Measurements from ENCODE around the gene CD81. TPM values are rescaled to one million over a fixed set of nuclear protein-coding genes. Genes with fewer than 3 reads are reported as not detected.

Gene CD81
- total and polyA plus RNA-seq, 2 experiments from 2014 or later, result 88.6 to 290 TPM

DNA sequence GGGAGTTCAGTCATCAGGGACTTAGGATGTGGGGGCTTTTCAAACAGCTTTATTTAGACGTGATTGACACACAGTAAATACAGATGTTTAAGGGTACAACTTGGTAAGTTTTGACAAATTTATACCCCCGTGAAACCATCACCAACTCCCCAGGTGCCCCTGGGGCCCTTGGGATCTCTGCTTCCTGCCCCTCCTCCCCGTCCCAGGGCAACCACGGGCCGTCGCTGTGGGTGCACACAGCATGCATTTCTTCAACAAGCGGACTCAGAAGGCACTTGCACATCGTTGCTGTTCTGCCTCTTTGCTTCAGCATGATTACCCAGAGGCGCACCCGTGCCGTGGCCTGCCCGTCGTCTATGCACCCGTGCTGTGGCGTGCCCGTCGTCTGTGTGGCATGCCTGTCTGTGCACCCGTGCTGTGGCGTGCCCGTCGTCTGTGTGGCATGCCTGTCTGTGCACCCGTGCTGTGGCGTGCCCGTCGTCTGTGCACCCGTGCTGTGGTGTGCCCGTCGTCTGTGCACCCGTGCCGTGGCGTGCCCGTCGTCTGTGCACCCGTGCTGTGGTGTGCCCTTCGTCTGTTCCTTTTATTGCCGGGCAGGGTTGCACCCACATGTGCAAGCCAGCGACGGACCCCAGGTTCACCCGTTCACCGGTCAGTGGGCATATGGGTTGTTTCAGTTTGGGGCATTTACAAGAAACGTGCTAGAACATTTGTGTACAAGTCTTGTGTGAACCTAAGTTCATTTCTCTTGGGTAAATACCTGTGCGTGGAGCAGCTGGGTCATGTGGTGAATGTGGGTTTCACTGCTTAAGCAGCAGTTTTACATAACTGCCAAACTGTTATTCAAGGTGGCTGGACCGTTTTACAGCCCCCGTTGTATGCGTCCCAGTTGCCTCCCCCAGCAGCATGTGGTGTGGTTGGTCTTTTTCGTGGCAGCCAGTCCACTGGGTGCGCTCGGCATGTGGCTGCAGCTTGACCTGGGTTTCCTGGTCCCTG lies 8.3 kb downstream of the CD81 start:
- no peaks in the 10 kb centered on the region for H3K36me3 ChIP-seq (ENCODE audit: insufficient read depth)
- no peaks in the 10 kb centered on the region for H3K9me2 ChIP-seq (ENCODE audit: insufficient read depth)
- no peak overlapping the region for H3K4me3 ChIP-seq
- Mint-ChIP-seq H3K4me1 (peaks cover 31% of the 10 kb centered on the region), H3K27ac (no peak overlapping the region), H3K4me3 (no peak overlapping the region), H3K36me3 (ENCODE audit: low read depth) (no peaks in the 10 kb centered on the region; the same call in 2 of the 3 replicates), H3K9me3 (no peaks in the 10 kb centered on the region), H3K27me3 (ENCODE audit: insufficient read depth, low read depth, poor library complexity) (peaks cover 7% of the 10 kb centered on the region)
- no peaks in the 10 kb centered on the region for H3K27me3 ChIP-seq (ENCODE audit: insufficient read depth)
- TF ChIP-seq, protein P1, sequence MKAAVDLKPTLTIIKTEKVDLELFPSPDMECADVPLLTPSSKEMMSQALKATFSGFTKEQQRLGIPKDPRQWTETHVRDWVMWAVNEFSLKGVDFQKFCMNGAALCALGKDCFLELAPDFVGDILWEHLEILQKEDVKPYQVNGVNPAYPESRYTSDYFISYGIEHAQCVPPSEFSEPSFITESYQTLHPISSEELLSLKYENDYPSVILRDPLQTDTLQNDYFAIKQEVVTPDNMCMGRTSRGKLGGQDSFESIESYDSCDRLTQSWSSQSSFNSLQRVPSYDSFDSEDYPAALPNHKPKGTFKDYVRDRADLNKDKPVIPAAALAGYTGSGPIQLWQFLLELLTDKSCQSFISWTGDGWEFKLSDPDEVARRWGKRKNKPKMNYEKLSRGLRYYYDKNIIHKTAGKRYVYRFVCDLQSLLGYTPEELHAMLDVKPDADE (IDR thresholded peaks at IDR 0.05), result no peak
- TF ChIP-seq STAT1 (IDR thresholded peaks at IDR 0.05; ENCODE audit: unreplicated experiment) (no peak), CTCF (conservative IDR thresholded peaks at IDR 0.05; ENCODE audit: low read depth in 2 of 2) (no peak), EZH2 (IDR thresholded peaks at IDR 0.05; ENCODE audit: low read depth, unreplicated experiment) (no peak), ZNF114 (CRISPR knock-in tag; IDR thresholded peaks at IDR 0.05) (no peak), EZH2phosphoT487 (IDR thresholded peaks at IDR 0.05; ENCODE audit: unreplicated experiment) (no peak), JUNB (IDR thresholded peaks at IDR 0.05; ENCODE audit: unreplicated experiment) (no peak), ZNF331 (CRISPR knock-in tag; IDR thresholded peaks at IDR 0.05; ENCODE audit: low read depth) (no peak), POLR2AphosphoS5 (IDR thresholded peaks at IDR 0.05; ENCODE audit: low read depth) (no peak)
- TF ChIP-seq, protein P2, sequence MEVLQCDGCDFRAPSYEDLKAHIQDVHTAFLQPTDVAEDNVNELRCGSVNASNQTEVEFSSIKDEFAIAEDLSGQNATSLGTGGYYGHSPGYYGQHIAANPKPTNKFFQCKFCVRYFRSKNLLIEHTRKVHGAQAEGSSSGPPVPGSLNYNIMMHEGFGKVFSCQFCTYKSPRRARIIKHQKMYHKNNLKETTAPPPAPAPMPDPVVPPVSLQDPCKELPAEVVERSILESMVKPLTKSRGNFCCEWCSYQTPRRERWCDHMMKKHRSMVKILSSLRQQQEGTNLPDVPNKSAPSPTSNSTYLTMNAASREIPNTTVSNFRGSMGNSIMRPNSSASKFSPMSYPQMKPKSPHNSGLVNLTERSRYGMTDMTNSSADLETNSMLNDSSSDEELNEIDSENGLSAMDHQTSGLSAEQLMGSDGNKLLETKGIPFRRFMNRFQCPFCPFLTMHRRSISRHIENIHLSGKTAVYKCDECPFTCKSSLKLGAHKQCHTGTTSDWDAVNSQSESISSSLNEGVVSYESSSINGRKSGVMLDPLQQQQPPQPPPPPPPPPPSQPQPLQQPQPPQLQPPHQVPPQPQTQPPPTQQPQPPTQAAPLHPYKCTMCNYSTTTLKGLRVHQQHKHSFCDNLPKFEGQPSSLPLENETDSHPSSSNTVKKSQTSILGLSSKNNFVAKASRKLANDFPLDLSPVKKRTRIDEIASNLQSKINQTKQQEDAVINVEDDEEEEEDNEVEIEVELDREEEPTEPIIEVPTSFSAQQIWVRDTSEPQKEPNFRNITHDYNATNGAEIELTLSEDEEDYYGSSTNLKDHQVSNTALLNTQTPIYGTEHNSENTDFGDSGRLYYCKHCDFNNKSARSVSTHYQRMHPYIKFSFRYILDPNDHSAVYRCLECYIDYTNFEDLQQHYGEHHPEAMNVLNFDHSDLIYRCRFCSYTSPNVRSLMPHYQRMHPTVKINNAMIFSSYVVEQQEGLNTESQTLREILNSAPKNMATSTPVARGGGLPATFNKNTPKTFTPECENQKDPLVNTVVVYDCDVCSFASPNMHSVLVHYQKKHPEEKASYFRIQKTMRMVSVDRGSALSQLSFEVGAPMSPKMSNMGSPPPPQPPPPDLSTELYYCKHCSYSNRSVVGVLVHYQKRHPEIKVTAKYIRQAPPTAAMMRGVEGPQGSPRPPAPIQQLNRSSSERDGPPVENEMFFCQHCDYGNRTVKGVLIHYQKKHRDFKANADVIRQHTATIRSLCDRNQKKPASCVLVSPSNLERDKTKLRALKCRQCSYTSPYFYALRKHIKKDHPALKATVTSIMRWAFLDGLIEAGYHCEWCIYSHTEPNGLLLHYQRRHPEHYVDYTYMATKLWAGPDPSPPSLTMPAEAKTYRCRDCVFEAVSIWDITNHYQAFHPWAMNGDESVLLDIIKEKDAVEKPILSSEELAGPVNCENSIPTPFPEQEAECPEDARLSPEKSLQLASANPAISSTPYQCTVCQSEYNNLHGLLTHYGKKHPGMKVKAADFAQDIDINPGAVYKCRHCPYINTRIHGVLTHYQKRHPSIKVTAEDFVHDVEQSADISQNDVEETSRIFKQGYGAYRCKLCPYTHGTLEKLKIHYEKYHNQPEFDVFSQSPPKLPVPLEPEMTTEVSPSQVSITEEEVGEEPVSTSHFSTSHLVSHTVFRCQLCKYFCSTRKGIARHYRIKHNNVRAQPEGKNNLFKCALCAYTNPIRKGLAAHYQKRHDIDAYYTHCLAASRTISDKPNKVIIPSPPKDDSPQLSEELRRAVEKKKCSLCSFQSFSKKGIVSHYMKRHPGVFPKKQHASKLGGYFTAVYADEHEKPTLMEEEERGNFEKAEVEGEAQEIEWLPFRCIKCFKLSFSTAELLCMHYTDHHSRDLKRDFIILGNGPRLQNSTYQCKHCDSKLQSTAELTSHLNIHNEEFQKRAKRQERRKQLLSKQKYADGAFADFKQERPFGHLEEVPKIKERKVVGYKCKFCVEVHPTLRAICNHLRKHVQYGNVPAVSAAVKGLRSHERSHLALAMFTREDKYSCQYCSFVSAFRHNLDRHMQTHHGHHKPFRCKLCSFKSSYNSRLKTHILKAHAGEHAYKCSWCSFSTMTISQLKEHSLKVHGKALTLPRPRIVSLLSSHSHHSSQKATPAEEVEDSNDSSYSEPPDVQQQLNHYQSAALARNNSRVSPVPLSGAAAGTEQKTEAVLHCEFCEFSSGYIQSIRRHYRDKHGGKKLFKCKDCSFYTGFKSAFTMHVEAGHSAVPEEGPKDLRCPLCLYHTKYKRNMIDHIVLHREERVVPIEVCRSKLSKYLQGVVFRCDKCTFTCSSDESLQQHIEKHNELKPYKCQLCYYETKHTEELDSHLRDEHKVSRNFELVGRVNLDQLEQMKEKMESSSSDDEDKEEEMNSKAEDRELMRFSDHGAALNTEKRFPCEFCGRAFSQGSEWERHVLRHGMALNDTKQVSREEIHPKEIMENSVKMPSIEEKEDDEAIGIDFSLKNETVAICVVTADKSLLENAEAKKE (CRISPR knock-in tag; IDR thresholded peaks at IDR 0.05), result no peak
- H3K79me2 ChIP-seq (replicated peaks; ENCODE audit: insufficient read depth), result peaks cover 89% of the 10 kb centered on the region
- ATAC-seq, result no peak
- no peak overlapping the region for H3K27ac ChIP-seq (ENCODE audit: low read depth)
- H3K4me2 ChIP-seq, result no peak overlapping the region
- no peaks in the 10 kb centered on the region for H3F3A ChIP-seq (replicated peaks; ENCODE audit: low read depth)
- no peak overlapping the region for H2AFZ ChIP-seq
- no peak for DNase-seq (ENCODE audit: low spot score)
- peaks cover 5% of the 10 kb centered on the region; the same call in 1 of the 2 replicates for H3K4me1 ChIP-seq (ENCODE audit: insufficient read depth)
- H4K20me1 ChIP-seq (replicated peaks; ENCODE audit: insufficient read depth), result peaks cover 32% of the 10 kb centered on the region
